SK-N-SH (cell line): ENCODE data around the gene LRTM1. TPM values are rescaled to one million over a fixed set of nuclear protein-coding genes. Genes with fewer than 3 reads are reported as not detected.

Experiments
- CTCF ChIA-PET: fragments of 300-600, 350-600 bp; formaldehyde crosslinking; extraction: SDS; loops from one replicate; lab custom pipeline; 2021; lab: Yijun Ruan, JAX
- POLR2A ChIA-PET: fragments of 350-600 bp; sonication (Branson Sonifier 250); formaldehyde crosslinking; extraction: SDS; loops from one replicate; lab custom pipeline; 2020; ENCODE audit warnings: antibody characterized with exemption, inconsistent platforms; lab: Yijun Ruan, JAX
- DNase-seq: peaks from one replicate; pipeline ENCODE4 v3.0.0; 2012
- H2AFZ ChIP-seq: fragments of 200-600 bp; sonication (generic); 2 replicates; pipeline ENCODE4 v1.8.1; 2016; ENCODE audit warnings: antibody characterized with exemption, mild to moderate bottlenecking, low read depth
- H3F3A ChIP-seq: fragments of 200-600 bp; sonication (generic); replicated peaks from 2 replicates; pipeline ENCODE3; 2016; ENCODE audit warnings: antibody characterized with exemption, mild to moderate bottlenecking; ENCODE audit not compliant: insufficient read depth
- H3K27ac ChIP-seq, 2 experiments: fragments of 200-500 bp in 1 of 2; fragments of 200-600 bp in 1 of 2; sonication (Bioruptor generic) in 1 of 2; sonication (generic), shearing (Covaris generic) in 1 of 2; 2 replicates each; pipeline versions ENCODE4 v1.5.1 to v1.6.1; 2014 to 2016; ENCODE audit warnings: low read depth in 2 of 2, inconsistent platforms in 1 of 2, low read length in 1 of 2, mild to moderate bottlenecking in 1 of 2, mixed read lengths in 1 of 2
- H3K27me3 ChIP-seq: fragments of 200-600 bp; sonication (generic), shearing (Covaris generic); 2 replicates; pipeline ENCODE4 v1.6.1; 2016; ENCODE audit warnings: mixed run types; ENCODE audit not compliant: insufficient read depth
- H3K36me3 ChIP-seq, 2 experiments: fragments of 200-500 bp in 1 of 2; fragments of 200-600 bp in 1 of 2; sonication (Bioruptor generic) in 1 of 2; sonication (generic) in 1 of 2; replicated peaks in 1 of 2; 2 replicates each; pipeline versions ENCODE3 to v1.5.1; 2014 to 2016; ENCODE audit warnings: low read length in 1 of 2, mild to moderate bottlenecking in 1 of 2; ENCODE audit not compliant: insufficient read depth in 2 of 2, control insufficient read depth in 1 of 2
- H3K4me1 ChIP-seq, 2 experiments: fragments of 200-500 bp in 1 of 2; fragments of 200-600 bp in 1 of 2; sonication (Bioruptor generic) in 1 of 2; sonication (generic), shearing (Covaris generic) in 1 of 2; 2 replicates each; pipeline versions ENCODE4 v1.5.1 to v1.6.1; 2014 to 2016; ENCODE audit warnings: low read depth in 1 of 2, low read length in 1 of 2, mixed run types in 1 of 2; ENCODE audit not compliant: insufficient read depth in 2 of 2, control insufficient read depth in 1 of 2
- H3K4me2 ChIP-seq: fragments of 200-600 bp; sonication (generic), shearing (Covaris generic); 2 replicates; pipeline ENCODE4 v1.6.1; 2017; ENCODE audit warnings: mixed run types
- H3K4me3 ChIP-seq, 2 experiments: fragments of 200-500 bp in 1 of 2; fragments of 200-600 bp in 1 of 2; sonication (Bioruptor generic) in 1 of 2; sonication (generic), shearing (Covaris generic) in 1 of 2; 2 replicates each; pipeline versions ENCODE4 v1.5.1 to v1.8.1; 2014 to 2016; ENCODE audit warnings: low read depth in 2 of 2, inconsistent platforms in 1 of 2, low read length in 1 of 2, mild to moderate bottlenecking in 1 of 2, mixed read lengths in 1 of 2, moderate library complexity in 1 of 2
- H3K79me2 ChIP-seq: fragments of 200-600 bp; sonication (generic); 2 replicates; pipeline ENCODE4 v1.8.1; 2017; ENCODE audit warnings: mild to moderate bottlenecking; ENCODE audit not compliant: insufficient read depth
- H3K9ac ChIP-seq: fragments of 200-600 bp; sonication (generic); 2 replicates; pipeline ENCODE4 v1.6.1; 2017; ENCODE audit warnings: mixed run types
- H3K9me2 ChIP-seq: fragments of 200-600 bp; sonication (generic); 2 replicates; pipeline ENCODE4 v1.6.1; 2017; ENCODE audit warnings: mixed run types
- H3K9me3 ChIP-seq: fragments of 200-600 bp; sonication (generic); 2 replicates; pipeline ENCODE4 v1.6.1; 2017; ENCODE audit warnings: mixed run types, mild to moderate bottlenecking, moderate library complexity
- H4K20me1 ChIP-seq: fragments of 200-600 bp; sonication (generic); 2 replicates; pipeline ENCODE4 v1.6.1; 2017; ENCODE audit warnings: mild to moderate bottlenecking, mixed run types; ENCODE audit not compliant: insufficient read depth
- CTCF ChIP-seq: fragments of 200-600 bp; sonication (generic); IDR thresholded peaks from 2 replicates; pipeline ENCODE4 v1.6.1; 2017; ENCODE audit warnings: antibody characterized with exemption, mild to moderate bottlenecking, moderate library complexity
- EZH2phosphoT487 ChIP-seq: fragments of 200-600 bp; sonication (generic); IDR thresholded peaks from 2 replicates; pipeline ENCODE4 v1.6.1; 2017; ENCODE audit warnings: low read depth, mixed run types, mild to moderate bottlenecking, antibody characterized with exemption, moderate library complexity, borderline replicate concordance
- FOXM1 ChIP-seq: IDR thresholded peaks from 2 replicates; pipeline ENCODE4 v1.4.0; 2012; ENCODE audit warnings: low read depth, mild to moderate bottlenecking
- MEF2A ChIP-seq: IDR thresholded peaks from 2 replicates; pipeline ENCODE4 v1.4.0; 2012; ENCODE audit warnings: low read depth, borderline replicate concordance
- PBX3 ChIP-seq: IDR thresholded peaks from 2 replicates; pipeline ENCODE4; 2012
- RAD21 ChIP-seq: IDR thresholded peaks from 2 replicates; pipeline ENCODE4 v1.6.1; 2012; ENCODE audit warnings: mild to moderate bottlenecking, low read length
- RFX5 ChIP-seq: IDR thresholded peaks from 2 replicates; pipeline ENCODE4 v1.6.1; 2012; ENCODE audit warnings: mild to moderate bottlenecking, improper control_type of control experiment, low read length
- RXRA ChIP-seq: IDR thresholded peaks from 2 replicates; pipeline ENCODE4 v1.4.0; 2012; ENCODE audit warnings: low read depth, mild to moderate bottlenecking, borderline replicate concordance
- SIN3A ChIP-seq: IDR thresholded peaks from 2 replicates; pipeline ENCODE4 v1.6.1; 2012; ENCODE audit warnings: low read depth, mild to moderate bottlenecking, low read length, moderate library complexity, borderline replicate concordance
- TCF12 ChIP-seq: IDR thresholded peaks from 2 replicates; pipeline ENCODE4 v1.4.0; 2012
- TEAD4 ChIP-seq: IDR thresholded peaks from 2 replicates; pipeline ENCODE4 v1.4.0; 2012; ENCODE audit warnings: mild to moderate bottlenecking, borderline replicate concordance; ENCODE audit not compliant: insufficient read depth
- USF1 ChIP-seq: IDR thresholded peaks from 2 replicates; pipeline ENCODE4 v1.4.0; 2012; ENCODE audit warnings: low read depth, borderline replicate concordance
- USF2 ChIP-seq: fragments of 150-350 bp; IDR thresholded peaks from 2 replicates; pipeline ENCODE4 v1.6.1; 2017; ENCODE audit warnings: antibody characterized with exemption, low read length, low read depth, borderline replicate concordance
- WGBS: methylation state at CpG from one replicate; pipeline ENCODE4 v1.1.6; 2017; ENCODE audit warnings: low lambda C conversion rate; 5-methylcytosine and 5-hydroxymethylcytosine counted together
- polyA plus RNA-seq, 3 experiments: library from polyadenylated mRNA; depleted of rRNA; stranded (reverse); fragments of >200 nt; gene quantifications; 2 replicates each; pipeline ENCODE4 v1.2.3, GENCODE V29; 2012

Gene LRTM1
- polyA plus RNA-seq, 1 of the 3 experiments (the other 2 are of a cell fraction) = 0.03 TPM

GRCh38 chr3:54873059-54874010 lies 54.5 kb downstream of the LRTM1 start:
- Histone ChIP-seq H3K27ac (no peak overlapping the region), H3K9ac (no peak overlapping the region), H3K4me2 (no peak overlapping the region), H3K4me1 (peaks cover 4% of the 10 kb centered on the region in 2 experiments; a peak in 2 of 4 replicates), H3K79me2 (no peaks in the 10 kb centered on the region), H3K9me2 (no peaks in the 10 kb centered on the region), H3K27me3 (no peaks in the 10 kb centered on the region), H3K4me3 (no peak overlapping the region), H4K20me1 (no peaks in the 10 kb centered on the region), H3K9me3 (no peaks in the 10 kb centered on the region), H3F3A (peaks cover 7% of the 10 kb centered on the region), H2AFZ (no peak overlapping the region), H3K36me3 (no peaks in the 10 kb centered on the region)
- DNase-seq = no peak
- WGBS = 79% methylated on average over 8 of the region's 8 CpGs
- TF ChIP-seq CTCF = no peak
- no peak for TF ChIP-seq EZH2phosphoT487
- no peak for TF ChIP-seq FOXM1
- TF ChIP-seq RFX5 = no peak
- no peak for TF ChIP-seq TCF12
- no peak for TF ChIP-seq MEF2A
- TF ChIP-seq USF2 = no peak
- ChIA-PET CTCF (interaction anchor here (0.7 kb wide), 1 partner anchor 20 kb away, joined by 3 read pairs; no protein-coding TSS in a partner anchor), POLR2A (no interaction called here)

GRCh38 chr3:54871867-54872266 lies 56.0 kb downstream of the LRTM1 start:
- Histone ChIP-seq H3K36me3 (no peaks in the 10 kb centered on the region), H3K9me3 (no peaks in the 10 kb centered on the region), H3K9ac (no peak overlapping the region), H3K27ac (no peak overlapping the region), H3K27me3 (no peaks in the 10 kb centered on the region), H2AFZ (no peak overlapping the region), H3K4me2 (no peak overlapping the region), H3F3A (peaks cover 3% of the 10 kb centered on the region), H3K4me3 (no peak overlapping the region), H3K9me2 (no peaks in the 10 kb centered on the region), H4K20me1 (no peaks in the 10 kb centered on the region), H3K79me2 (no peaks in the 10 kb centered on the region), H3K4me1 (peaks cover 0 to 4% of the 10 kb centered on the region in 2 experiments; a peak in 2 of 4 replicates)
- WGBS = 82% methylated on average over 2 of the region's 4 CpGs
- ChIA-PET POLR2A (no interaction called here), CTCF (interaction anchor here (0.9 kb wide), 1 partner anchor 17 kb away, joined by 3 read pairs; no protein-coding TSS in a partner anchor)
- TF ChIP-seq RXRA (no peak), TEAD4 (no peak), RAD21 (no peak), PBX3 (no peak), USF1 (no peak), SIN3A (no peak)
- TF ChIP-seq, all 33 proteins: peak for 0
- DNase-seq = no peak
